Measurements from ENCODE around the gene MINDY4. TPM values are rescaled to one million over a fixed set of nuclear protein-coding genes. Genes with fewer than 3 reads are reported as not detected.
A peak's percentile ranks its signal among the peaks of the same experiment; 100 is the strongest.

The MINDY4 gene
- total and polyA plus RNA-seq, 8 donors = 8.0 to 56.0 (median 17.4) TPM

DNA sequence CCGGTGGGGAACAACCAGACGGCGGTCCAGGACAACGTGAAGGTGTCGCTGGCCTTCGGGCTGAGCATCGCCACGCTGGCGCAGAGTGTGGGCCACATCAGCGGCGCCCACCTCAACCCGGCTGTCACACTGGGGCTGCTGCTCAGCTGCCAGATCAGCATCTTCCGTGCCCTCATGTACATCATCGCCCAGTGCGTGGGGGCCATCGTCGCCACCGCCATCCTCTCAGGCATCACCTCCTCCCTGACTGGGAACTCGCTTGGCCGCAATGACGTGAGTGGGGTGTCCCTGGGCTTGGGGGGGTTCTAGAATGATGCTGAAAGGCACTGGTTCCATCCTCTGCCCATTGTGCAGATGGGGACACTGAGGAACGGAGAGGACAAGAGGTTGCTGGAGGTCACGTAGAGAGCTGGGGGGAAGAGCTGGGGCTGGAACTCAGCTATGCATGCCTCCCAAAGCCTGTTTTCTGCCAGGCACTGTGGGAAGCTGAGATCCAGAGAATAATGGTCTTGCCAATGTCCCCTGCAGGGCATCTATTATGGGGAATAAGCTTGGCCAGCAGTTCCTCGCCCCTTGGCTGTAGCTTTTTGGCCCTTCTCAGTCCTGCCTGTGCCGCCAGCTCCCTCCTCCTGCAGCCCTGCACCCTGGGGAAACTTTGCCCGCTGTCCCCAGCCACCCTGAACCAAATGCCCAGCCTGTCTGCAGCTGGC, 141.0 kb downstream of the MINDY4 start:
- intact Hi-C loops (cut with DNase I) = no loop called here

DNA sequence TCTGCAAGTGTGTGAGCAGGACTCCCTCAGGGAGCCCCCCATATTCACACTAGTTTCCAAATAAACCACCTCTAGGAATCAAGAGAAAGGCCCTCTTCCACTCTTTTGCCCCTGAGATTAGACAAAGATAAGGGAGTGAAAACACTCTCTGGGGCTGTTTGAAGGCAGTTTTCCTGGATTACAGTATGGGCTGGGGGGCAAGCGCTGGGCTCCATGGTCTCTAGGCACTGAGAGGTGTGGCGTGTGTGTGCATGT, 141.4 kb downstream of the MINDY4 start:
- no peaks in the 10 kb centered on the region for H3K36me3 ChIP-seq
- no peak for DNase-seq
- H3K4me1 ChIP-seq = peaks cover 22 to 52% of the 10 kb centered on the region in 2 donors
- no peaks in the 10 kb centered on the region for H3K9me3 ChIP-seq
- TF ChIP-seq, protein P1, sequence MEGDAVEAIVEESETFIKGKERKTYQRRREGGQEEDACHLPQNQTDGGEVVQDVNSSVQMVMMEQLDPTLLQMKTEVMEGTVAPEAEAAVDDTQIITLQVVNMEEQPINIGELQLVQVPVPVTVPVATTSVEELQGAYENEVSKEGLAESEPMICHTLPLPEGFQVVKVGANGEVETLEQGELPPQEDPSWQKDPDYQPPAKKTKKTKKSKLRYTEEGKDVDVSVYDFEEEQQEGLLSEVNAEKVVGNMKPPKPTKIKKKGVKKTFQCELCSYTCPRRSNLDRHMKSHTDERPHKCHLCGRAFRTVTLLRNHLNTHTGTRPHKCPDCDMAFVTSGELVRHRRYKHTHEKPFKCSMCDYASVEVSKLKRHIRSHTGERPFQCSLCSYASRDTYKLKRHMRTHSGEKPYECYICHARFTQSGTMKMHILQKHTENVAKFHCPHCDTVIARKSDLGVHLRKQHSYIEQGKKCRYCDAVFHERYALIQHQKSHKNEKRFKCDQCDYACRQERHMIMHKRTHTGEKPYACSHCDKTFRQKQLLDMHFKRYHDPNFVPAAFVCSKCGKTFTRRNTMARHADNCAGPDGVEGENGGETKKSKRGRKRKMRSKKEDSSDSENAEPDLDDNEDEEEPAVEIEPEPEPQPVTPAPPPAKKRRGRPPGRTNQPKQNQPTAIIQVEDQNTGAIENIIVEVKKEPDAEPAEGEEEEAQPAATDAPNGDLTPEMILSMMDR (IDR thresholded peaks at IDR 0.05) = no peak
- intact Hi-C loops (cut with DNase I) = no loop called here
- no peaks in the 10 kb centered on the region for H3K27me3 ChIP-seq
- peak overlapping the region; percentile 72 to 74 for H3K27ac ChIP-seq
- no peak for ATAC-seq
- peak overlapping the region; percentile 50 to 53 for H3K4me3 ChIP-seq

More for the DNA sequence above, 141.0 kb downstream of the MINDY4 start:
- peak in 1 of 4 donors; percentile 77 for DNase-seq
- peak overlapping the region; percentile 50 to 53 for H3K4me3 ChIP-seq
- H3K27me3 ChIP-seq = no peaks in the 10 kb centered on the region
- peak overlapping the region; percentile 72 to 74 for H3K27ac ChIP-seq
- H3K9me3 ChIP-seq = no peaks in the 10 kb centered on the region
- no peak for ATAC-seq
- H3K4me1 ChIP-seq = peaks cover 22 to 57% of the 10 kb centered on the region in 2 donors
- H3K36me3 ChIP-seq = no peaks in the 10 kb centered on the region
- TF ChIP-seq, protein P1 (IDR thresholded peaks at IDR 0.05) = no peak

DNA sequence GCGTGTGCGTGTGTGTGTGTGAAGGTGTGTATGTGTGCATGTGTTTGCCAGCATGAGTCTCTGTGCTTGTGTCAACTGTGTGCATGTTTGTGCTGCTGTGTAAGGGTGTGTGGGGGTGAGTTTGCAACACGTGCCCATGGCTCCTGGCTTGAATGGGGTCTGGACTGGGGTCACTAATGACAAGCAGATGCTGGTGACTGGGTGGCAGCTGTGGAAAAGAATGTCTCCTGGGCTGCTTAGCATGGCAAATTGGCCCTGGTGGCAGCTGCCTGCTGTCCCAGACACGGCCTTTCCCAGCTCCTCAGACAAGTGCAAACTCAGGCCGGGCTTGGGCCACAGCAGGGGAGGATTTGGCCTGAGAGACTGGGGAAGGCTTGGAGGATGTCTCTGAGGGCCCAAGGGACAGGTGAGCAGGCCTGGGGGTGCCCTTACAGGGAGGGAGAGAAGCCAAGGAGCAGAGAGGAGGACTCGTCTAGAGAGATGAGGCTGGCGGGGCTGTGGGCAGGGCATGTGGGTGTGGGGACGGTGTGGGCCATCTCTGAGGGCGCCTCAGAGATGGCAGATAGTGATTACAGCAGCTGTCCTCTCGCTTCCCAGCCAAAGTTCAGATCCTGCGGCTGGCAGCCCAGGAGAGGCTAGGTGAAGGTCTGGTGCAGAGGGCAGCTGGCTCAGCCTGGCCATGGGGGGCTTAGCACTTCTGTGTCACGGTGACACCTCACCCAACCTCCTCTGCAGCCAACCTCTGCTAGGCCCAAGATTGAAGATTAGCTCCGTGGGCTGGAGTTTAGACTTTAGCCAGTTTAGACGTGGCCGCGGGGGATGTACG, 142.0 kb downstream of the MINDY4 start:
- peak overlapping the region; percentile 72 to 74 for H3K27ac ChIP-seq
- H3K4me1 ChIP-seq = peaks cover 18 to 48% of the 10 kb centered on the region in 2 donors
- intact Hi-C loops (cut with DNase I) = no loop called here
- DNase-seq (peak in 1 of 4 donors; percentile 68), ATAC-seq (no peak)
- H3K27me3 ChIP-seq = no peaks in the 10 kb centered on the region
- no peaks in the 10 kb centered on the region for H3K36me3 ChIP-seq
- no peaks in the 10 kb centered on the region for H3K9me3 ChIP-seq
- peak overlapping the region; percentile 50 to 53 for H3K4me3 ChIP-seq
- TF ChIP-seq, protein P1 (IDR thresholded peaks at IDR 0.05) = no peak

DNA sequence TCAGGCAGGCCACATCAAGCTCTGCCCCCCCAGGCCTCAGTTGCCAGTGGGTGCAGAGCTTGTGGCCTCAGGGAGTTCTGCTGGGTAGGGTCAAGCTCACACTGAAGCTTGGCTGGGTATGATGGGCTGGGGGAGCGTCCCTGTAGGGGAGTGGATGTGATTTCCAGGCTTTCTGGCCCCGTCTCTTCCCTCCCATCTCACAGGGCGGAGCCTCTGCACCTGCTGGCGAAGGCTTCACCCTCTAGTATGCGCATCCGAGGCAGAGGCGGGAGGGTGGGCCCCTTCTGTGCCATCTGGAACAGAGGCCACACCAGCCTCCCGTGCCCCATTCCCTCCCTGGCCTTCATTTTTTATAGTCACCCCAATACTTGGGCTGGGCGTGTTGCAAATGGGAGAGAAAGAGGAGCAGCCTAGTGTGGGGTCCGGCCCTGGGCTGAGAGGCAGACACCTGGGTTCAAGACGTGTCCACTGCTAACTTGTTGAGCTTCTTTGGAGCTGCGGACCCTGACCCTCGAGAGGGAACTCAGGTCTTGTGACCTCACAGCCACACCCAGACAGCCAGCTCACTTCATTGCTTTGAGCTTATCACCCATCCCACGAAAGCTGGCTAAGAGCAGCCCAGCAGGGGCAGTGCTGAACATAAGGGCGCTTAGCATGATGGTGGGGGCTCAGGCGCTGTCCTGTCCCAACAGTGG, 142.8 kb downstream of the MINDY4 start:
- peak; percentile 14 for ATAC-seq
- Histone ChIP-seq H3K9me3 (no peaks in the 10 kb centered on the region), H3K27ac (peak overlapping the region; percentile 72 to 74), H3K27me3 (no peaks in the 10 kb centered on the region), H3K4me1 (peaks cover 21 to 52% of the 10 kb centered on the region in 2 donors), H3K4me3 (peak overlapping the region; percentile 50 to 53), H3K36me3 (no peaks in the 10 kb centered on the region)
- intact Hi-C loops (cut with DNase I) = no loop called here
- peak in 1 of 4 donors; percentile 72 for DNase-seq
- TF ChIP-seq, protein P1 (IDR thresholded peaks at IDR 0.05) = no peak

DNA sequence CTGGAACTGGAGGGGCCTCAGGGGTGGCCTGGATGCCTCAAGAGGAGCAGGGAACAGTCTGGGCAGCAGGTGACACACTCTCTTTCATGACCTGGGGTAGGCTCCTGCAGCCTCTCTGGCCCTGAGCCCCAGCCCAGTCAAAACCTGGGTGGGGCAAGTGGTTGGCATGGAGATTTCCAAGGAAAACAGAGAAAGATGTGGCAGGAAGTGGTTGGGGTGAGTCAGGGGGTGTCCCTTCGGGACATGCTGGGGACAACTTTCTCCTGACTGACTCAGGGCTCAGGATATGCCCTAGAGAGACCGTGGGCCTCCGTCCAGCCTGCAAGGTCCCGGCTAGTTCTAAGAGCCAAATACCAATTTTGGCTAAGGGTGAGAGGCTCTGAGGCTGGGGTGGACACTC, 143.4 kb downstream of the MINDY4 start:
- no peaks in the 10 kb centered on the region for H3K9me3 ChIP-seq
- peak; percentile 5 for ATAC-seq
- peaks cover 23 to 53% of the 10 kb centered on the region in 2 donors for H3K4me1 ChIP-seq
- peak overlapping the region; percentile 50 to 53 for H3K4me3 ChIP-seq
- peak overlapping the region; percentile 72 to 74 for H3K27ac ChIP-seq
- TF ChIP-seq, protein P1 (IDR thresholded peaks at IDR 0.05) = no peak
- H3K36me3 ChIP-seq = no peaks in the 10 kb centered on the region
- intact Hi-C loops (cut with DNase I) = no loop called here
- H3K27me3 ChIP-seq = no peaks in the 10 kb centered on the region
- peak in 1 of 4 donors; percentile 62 for DNase-seq
